ENCODE data around the gene EGFR.

- TF ChIP-seq CTCF (IDR thresholded peaks at IDR 0.05), result no peak
- TF ChIP-seq POLR2AphosphoS5 (IDR thresholded peaks at IDR 0.05), result no peak
- no peak for TF ChIP-seq EP300 (IDR thresholded peaks at IDR 0.05)
- TF ChIP-seq POLR2A (IDR thresholded peaks at IDR 0.05), result no peak
Measured at GRCh38 chr7:55241958-55242357, 223.1 kb downstream of the EGFR start.

Data from sigmoid colon (tissue), 4 donors.